ENCODE data around the gene MAT2B. TPM values are rescaled to one million over a fixed set of nuclear protein-coding genes. Genes with fewer than 3 reads are reported as not detected.

The MAT2B gene
- total and polyA plus RNA-seq, 2 of the 8 experiments (the other 6 are each of a cell fraction or from before 2014, with no cell fraction given) = 33.9 to 65.2 TPM

- H4K5ac ChIP-seq (ENCODE audit: insufficient read length, low read depth, low read length) = no peak overlapping the region
- ChIA-PET CTCF (ENCODE audit: partially characterized antibody) (interaction anchor here (0.7 to 5.2 kb wide), 13 partner anchors 12 to 940 kb away, joined by 3 to 27 read pairs (median 4); no protein-coding TSS in a partner anchor), POLR2A (ENCODE audit: partially characterized antibody) (interaction anchor here (1.0 kb wide), 1 partner anchor 41 kb away, joined by 3 read pairs; no protein-coding TSS in a partner anchor)
- H3K4me2 ChIP-seq (ENCODE audit: insufficient read depth in 1 of 2, low read depth in 2 of 2, low read length in 2 of 2) = peak overlapping the region; percentile 2 to 52; a peak in 2 of 4 replicates
- FAIRE-seq (no peak), DNase-seq (ENCODE audit: low read depth in 1 of 2, low spot score in 2 of 2) (no peak)
- H3K27me3 ChIP-seq (replicated peaks in 1 of 4; ENCODE audit: control insufficient read depth in 3 of 4, extremely low read depth in 1 of 4, insufficient read depth in 3 of 4, low read length in 3 of 4) = peaks cover 0 to 20% (median 14%) of the 10 kb centered on the region in 4 experiments; a peak in 4 of 7 replicates
- H3K36me3 ChIP-seq (ENCODE audit: control insufficient read depth in 2 of 4, insufficient read depth in 4 of 4, low read length in 3 of 4) = no peaks in the 10 kb centered on the region
- no peak overlapping the region for H3K14ac ChIP-seq (ENCODE audit: insufficient read length)
- H3K56ac ChIP-seq (replicated peaks; ENCODE audit: insufficient read length, low read depth, low read length) = no peak overlapping the region
- no peak overlapping the region for H2BK12ac ChIP-seq (ENCODE audit: low read depth, low read length)
- H2BK20ac ChIP-seq (ENCODE audit: low read length) = no peak overlapping the region
- no peak overlapping the region for H3K9ac ChIP-seq (replicated peaks in 1 of 4; ENCODE audit: extremely low read depth in 1 of 4, low read depth in 3 of 4, low read length in 3 of 4)
- no peaks in the 10 kb centered on the region for H3K9me3 ChIP-seq (ENCODE audit: insufficient read depth in 2 of 2, low read depth in 1 of 2, low read length in 1 of 2)
- H3K18ac ChIP-seq (ENCODE audit: extremely low read depth, low read length) = no peak overlapping the region
- peaks cover 8 to 25% (median 18%) of the 10 kb centered on the region in 4 experiments; a peak in 6 of 7 replicates for H3K4me1 ChIP-seq (replicated peaks in 1 of 4; ENCODE audit: control insufficient read depth in 3 of 4, insufficient read depth in 4 of 4, low read length in 3 of 4)
- H3K27ac ChIP-seq (ENCODE audit: low read depth, low read length) = no peak overlapping the region
- H2BK5ac ChIP-seq (ENCODE audit: low read depth, low read length) = no peak overlapping the region
- no peaks in the 10 kb centered on the region for H4K20me1 ChIP-seq (replicated peaks in 1 of 2; ENCODE audit: control insufficient read depth in 1 of 2, insufficient read depth in 2 of 2, low read length in 2 of 2)
- peak; percentile 8 for TF ChIP-seq NANOG (IDR thresholded peaks at IDR 0.05; ENCODE audit: insufficient read depth, low read depth, low read length, poor library complexity, severe bottlenecking)
- TF ChIP-seq RAD21 (IDR thresholded peaks at IDR 0.05 in 1 of 2, conservative IDR thresholded peaks at IDR 0.05 in 1 of 2; ENCODE audit: low read depth in 2 of 2, low read length in 2 of 2) = peak; percentile 4 to 5; a peak in 1 of 4 replicates
- TF ChIP-seq GTF2F1 (IDR thresholded peaks at IDR 0.05; ENCODE audit: borderline replicate concordance, low read depth, low read length) = no peak
- 0 out of 2 replicates have a peak, but pooled peaks have one; percentile 38 for TF ChIP-seq ATF2 (IDR thresholded peaks at IDR 0.05; ENCODE audit: low read length)
- TF ChIP-seq SP1 (IDR thresholded peaks at IDR 0.05; ENCODE audit: low read depth, low read length) = 0 out of 2 replicates have a peak, but pooled peaks have one; percentile 19
- no peak for TF ChIP-seq TCF12 (IDR thresholded peaks at IDR 0.05; ENCODE audit: low read depth, low read length)
- no peaks in the 10 kb centered on the region for H3K79me2 ChIP-seq (ENCODE audit: control insufficient read depth in 1 of 2, insufficient read depth in 2 of 2, low read length in 2 of 2)
- H2AK5ac ChIP-seq (ENCODE audit: low read depth, low read length) = no peak overlapping the region
- H2BK120ac ChIP-seq (replicated peaks; ENCODE audit: low read depth, low read length) = no peak overlapping the region
- H2BK15ac ChIP-seq (ENCODE audit: low read length) = no peak overlapping the region
- H4K91ac ChIP-seq (replicated peaks; ENCODE audit: insufficient read length, low read length) = no peak overlapping the region
- no peak overlapping the region for H3K4ac ChIP-seq (replicated peaks; ENCODE audit: insufficient read length, low read depth, low read length)
- no peaks in the 10 kb centered on the region for H3K79me1 ChIP-seq (ENCODE audit: low read depth, low read length)
- H4K8ac ChIP-seq (ENCODE audit: extremely low read depth, insufficient read depth, low read length) = no peak overlapping the region
- WGBS, 2 experiments (ENCODE audit: extremely low coverage in 1 of 2, insufficient coverage in 1 of 2, insufficient read length in 1 of 2, insufficient replicate concordance in 2 of 2, low coverage in 1 of 2, low lambda C conversion rate in 2 of 2, missing lambda C conversion rate in 1 of 2) = 31% methylated on average over 3 of the region's 3 CpGs; no CpG with 5 or more reads in 1 of the 2 experiments
- H3K23me2 ChIP-seq (ENCODE audit: low read depth, low read length) = peaks cover 5% of the 10 kb centered on the region
- H3K4me3 ChIP-seq (ENCODE audit: extremely low read depth in 1 of 4, insufficient read depth in 2 of 4, low read depth in 3 of 4, low read length in 4 of 4) = peak overlapping the region in 1 of 4 experiments; percentile 36; a peak in 2 of 8 replicates
- no peak overlapping the region for H2AFZ ChIP-seq (ENCODE audit: low read length)
- H3K23ac ChIP-seq (ENCODE audit: insufficient read length) = no peak overlapping the region
These were observed 58.5 kb downstream of the MAT2B start for GRCh38 chr5:163563880-163564279.
